ENCODE data around the gene RASGEF1C. TPM values are rescaled to one million over a fixed set of nuclear protein-coding genes. Genes with fewer than 3 reads are reported as not detected.
"Not testable (repeated sequence)": the region's sequence is repeated elsewhere in the genome, so short reads cannot be mapped to it uniquely, and the experiment has no call there.

RASGEF1C gene
- polyA plus RNA-seq, 1 donor from 2014 or later: not detected

DNA sequence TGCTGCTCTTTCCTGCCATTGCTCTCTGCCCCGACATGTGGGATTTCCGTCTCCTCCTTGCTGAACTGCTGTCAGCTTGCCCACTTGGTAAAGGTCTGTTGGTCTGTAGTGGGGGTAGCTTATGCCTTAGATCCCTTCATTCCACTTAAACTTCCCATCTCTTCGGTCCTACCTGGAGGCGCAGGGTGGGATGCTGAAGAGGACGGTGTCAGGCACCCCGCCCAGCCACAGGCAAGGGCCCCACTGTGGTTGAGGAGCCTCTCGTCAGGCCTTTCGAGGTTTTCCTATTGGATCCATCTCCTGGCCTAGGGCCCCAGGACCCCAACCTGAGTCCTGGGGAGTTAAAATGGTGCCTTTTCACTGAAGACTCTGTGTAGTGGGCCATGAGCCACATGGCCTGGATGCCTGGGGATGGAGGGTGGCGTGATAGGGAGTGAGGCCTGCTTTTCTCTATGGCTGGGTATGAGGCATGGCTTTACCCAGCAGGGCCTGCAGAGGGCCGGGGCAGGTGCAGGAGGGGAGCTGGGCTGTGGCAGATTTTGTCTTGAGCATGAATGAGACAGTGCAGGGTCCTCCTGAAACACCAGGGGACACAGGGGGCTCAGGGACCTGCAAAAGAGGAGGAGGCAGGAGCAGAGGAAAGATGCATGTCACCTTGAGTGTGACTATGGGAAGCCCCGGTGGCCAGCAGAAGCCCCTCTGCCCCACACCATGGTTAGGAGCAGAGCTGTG lies 111.7 kb downstream of the RASGEF1C start:
- H3K4me1 Mint-ChIP-seq: peaks cover 0 to 5% (median 3%) of the 10 kb centered on the region in 3 donors
- no peak overlapping the region for H3K4me3 Mint-ChIP-seq
- no peaks in the 10 kb centered on the region for H3K9me3 Mint-ChIP-seq
- peaks cover 7% of the 10 kb centered on the region for H3K27me3 Mint-ChIP-seq
- no peak overlapping the region for H3K27ac Mint-ChIP-seq
- no peaks in the 10 kb centered on the region for H3K36me3 Mint-ChIP-seq

- H3K27me3 Mint-ChIP-seq: peaks cover 7% of the 10 kb centered on the region
- H3K4me3 Mint-ChIP-seq: no peak overlapping the region
- no peaks in the 10 kb centered on the region for H3K9me3 Mint-ChIP-seq
- peaks cover 0 to 5% (median 3%) of the 10 kb centered on the region in 3 donors for H3K4me1 Mint-ChIP-seq
- H3K36me3 Mint-ChIP-seq: no peaks in the 10 kb centered on the region
- no peak overlapping the region for H3K27ac Mint-ChIP-seq
Observed at GRCh38 chr5:180096616-180097015, 112.4 kb downstream of the RASGEF1C start.

- Mint-ChIP-seq H3K36me3 (no peaks in the 10 kb centered on the region), H3K9me3 (no peaks in the 10 kb centered on the region), H3K27ac (no peak overlapping the region), H3K27me3 (peaks cover 7% of the 10 kb centered on the region), H3K4me3 (no peak overlapping the region), H3K4me1 (peaks cover 3 to 9% (median 5%) of the 10 kb centered on the region in 3 donors)
Observed at GRCh38 chr5:180095545-180095944, 113.5 kb downstream of the RASGEF1C start.

- Mint-ChIP-seq H3K27ac (no peak overlapping the region), H3K36me3 (no peaks in the 10 kb centered on the region), H3K4me3 (no peak overlapping the region), H3K9me3 (no peaks in the 10 kb centered on the region), H3K4me1 (peaks cover 3 to 10% (median 5%) of the 10 kb centered on the region in 3 donors), H3K27me3 (peaks cover 8% of the 10 kb centered on the region)
Observed at GRCh38 chr5:180093651-180094382, 115.2 kb downstream of the RASGEF1C start.

GRCh38 chr5:180093241-180093640 lies 115.8 kb downstream of the RASGEF1C start:
- Mint-ChIP-seq H3K4me3 (no peak overlapping the region), H3K4me1 (peaks cover 3 to 10% (median 5%) of the 10 kb centered on the region in 3 donors), H3K27ac (no peak overlapping the region), H3K9me3 (no peaks in the 10 kb centered on the region), H3K36me3 (no peaks in the 10 kb centered on the region), H3K27me3 (peaks cover 8% of the 10 kb centered on the region)

DNA sequence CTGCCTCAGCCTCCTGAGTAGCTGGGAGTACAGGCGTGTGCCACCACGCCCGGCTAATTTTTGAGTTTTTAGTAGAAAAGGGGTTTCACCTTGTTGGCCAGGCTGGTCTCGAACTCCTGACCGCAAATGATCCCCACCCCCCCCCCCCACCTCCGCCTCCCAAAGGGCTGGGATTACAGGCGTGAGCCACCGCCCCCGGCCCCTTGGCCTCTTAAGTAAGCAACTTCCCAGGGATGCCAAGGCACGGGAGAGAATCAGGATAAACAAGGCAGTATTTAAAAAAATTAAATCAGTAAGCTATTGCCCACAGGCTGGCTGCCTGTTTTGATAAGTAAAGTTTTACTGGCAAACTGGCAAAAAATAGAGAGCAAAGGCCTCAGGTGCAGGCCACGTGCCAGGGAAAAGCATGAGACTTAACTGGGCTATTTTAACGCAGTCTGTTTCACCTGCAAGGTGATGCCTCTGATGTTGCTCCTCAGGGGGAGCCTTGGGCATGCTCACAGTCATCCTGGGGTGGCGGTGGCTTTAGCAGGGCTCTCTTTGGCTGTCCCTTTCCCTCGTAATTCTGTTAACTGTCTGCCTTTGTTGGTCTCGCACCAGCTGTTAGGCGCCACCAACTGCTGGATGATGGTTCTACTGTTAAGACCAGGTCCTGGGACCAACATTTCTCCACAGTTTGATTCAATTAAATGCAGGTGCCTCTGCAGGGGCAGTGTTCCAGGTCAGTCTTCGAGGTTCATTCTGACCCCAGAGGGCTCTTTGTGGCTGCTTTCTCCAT lies 118.1 kb downstream of the RASGEF1C start:
- peaks cover 8% of the 10 kb centered on the region for H3K27me3 Mint-ChIP-seq
- H3K27ac Mint-ChIP-seq: peak overlapping the region in 1 of 3 donors; percentile 81
- H3K36me3 Mint-ChIP-seq: no peaks in the 10 kb centered on the region

GRCh38 chr5:180090098-180090768 lies 118.8 kb downstream of the RASGEF1C start:
- Mint-ChIP-seq H3K36me3 (no peaks in the 10 kb centered on the region), H3K4me1 (peaks cover 1 to 15% (median 5%) of the 10 kb centered on the region in 3 donors), H3K27ac (peak overlapping the region in 2 of 3 donors; percentile 13 to 65), H3K4me3 (peak overlapping the region; percentile 43 to 95 (median 84)), H3K9me3 (no peaks in the 10 kb centered on the region), H3K27me3 (peaks cover 8% of the 10 kb centered on the region)

More for the DNA sequence above, 118.1 kb downstream of the RASGEF1C start:
- peaks cover 1 to 11% (median 5%) of the 10 kb centered on the region in 3 donors for H3K4me1 Mint-ChIP-seq
- H3K4me3 Mint-ChIP-seq: peak overlapping the region; percentile 60 to 88 (median 74)
- no peaks in the 10 kb centered on the region for H3K9me3 Mint-ChIP-seq

GRCh38 chr5:180089628-180090027 lies 119.4 kb downstream of the RASGEF1C start:
- Mint-ChIP-seq H3K4me1 (peaks cover 1 to 15% (median 5%) of the 10 kb centered on the region in 3 donors), H3K4me3 (peak overlapping the region in 3 of 4 donors; percentile 43 to 95 (median 79)), H3K27ac (peak overlapping the region in 1 of 3 donors; percentile 65)
- H3K9me3 Mint-ChIP-seq, H3K27me3 Mint-ChIP-seq, H3K36me3 Mint-ChIP-seq: not testable (repeated sequence)

GRCh38 chr5:180088561-180088960 lies 120.5 kb downstream of the RASGEF1C start:
- Mint-ChIP-seq H3K4me1 (peaks cover under 1 to 10% (median 5%) of the 10 kb centered on the region in 3 donors), H3K36me3 (no peaks in the 10 kb centered on the region), H3K9me3 (no peaks in the 10 kb centered on the region), H3K27me3 (peaks cover 5% of the 10 kb centered on the region), H3K4me3 (no peak overlapping the region), H3K27ac (no peak overlapping the region)

DNA sequence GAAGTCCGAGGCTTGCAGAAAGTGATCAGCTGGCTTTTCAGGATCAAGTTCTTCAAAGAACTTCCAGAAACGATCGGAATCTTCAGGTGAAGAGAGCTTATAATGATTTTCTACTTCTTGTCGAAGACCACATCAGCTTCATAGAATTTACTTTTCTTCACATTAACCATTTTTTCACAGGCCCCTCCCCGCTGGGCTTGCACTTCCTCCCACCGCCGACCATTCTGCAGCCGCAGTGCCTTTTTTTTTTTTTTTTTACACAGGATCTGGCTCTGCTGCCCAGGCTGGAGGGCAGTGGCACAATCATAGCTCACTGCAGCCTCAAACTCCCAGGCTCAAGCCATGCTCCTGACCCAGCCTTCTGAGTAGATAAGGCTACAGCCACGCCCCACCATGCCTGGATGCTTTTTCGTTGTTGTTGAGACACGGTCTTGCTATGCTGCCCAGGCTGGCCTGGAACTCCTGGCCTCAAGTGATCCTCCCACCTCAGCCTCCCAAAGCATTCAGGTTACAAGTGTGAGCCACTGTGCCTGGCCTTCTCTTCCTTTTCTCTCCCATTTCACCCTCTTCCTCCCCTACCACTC lies 122.1 kb downstream of the RASGEF1C start:
- Mint-ChIP-seq H3K9me3 (no peaks in the 10 kb centered on the region), H3K36me3 (no peaks in the 10 kb centered on the region), H3K4me3 (peak overlapping the region in 1 of 4 donors; percentile 53), H3K27ac (no peak overlapping the region), H3K27me3 (peaks cover 7% of the 10 kb centered on the region), H3K4me1 (peaks cover 0 to 9% (median 5%) of the 10 kb centered on the region in 3 donors)

GRCh38 chr5:180085837-180086236 lies 123.2 kb downstream of the RASGEF1C start:
- peaks cover 0 to 6% (median 0%) of the 10 kb centered on the region in 3 donors for H3K4me1 Mint-ChIP-seq
- H3K27me3 Mint-ChIP-seq: peaks cover 8% of the 10 kb centered on the region
- no peak overlapping the region for H3K4me3 Mint-ChIP-seq
- no peaks in the 10 kb centered on the region for H3K36me3 Mint-ChIP-seq
- no peak overlapping the region for H3K27ac Mint-ChIP-seq
- no peaks in the 10 kb centered on the region for H3K9me3 Mint-ChIP-seq

DNA sequence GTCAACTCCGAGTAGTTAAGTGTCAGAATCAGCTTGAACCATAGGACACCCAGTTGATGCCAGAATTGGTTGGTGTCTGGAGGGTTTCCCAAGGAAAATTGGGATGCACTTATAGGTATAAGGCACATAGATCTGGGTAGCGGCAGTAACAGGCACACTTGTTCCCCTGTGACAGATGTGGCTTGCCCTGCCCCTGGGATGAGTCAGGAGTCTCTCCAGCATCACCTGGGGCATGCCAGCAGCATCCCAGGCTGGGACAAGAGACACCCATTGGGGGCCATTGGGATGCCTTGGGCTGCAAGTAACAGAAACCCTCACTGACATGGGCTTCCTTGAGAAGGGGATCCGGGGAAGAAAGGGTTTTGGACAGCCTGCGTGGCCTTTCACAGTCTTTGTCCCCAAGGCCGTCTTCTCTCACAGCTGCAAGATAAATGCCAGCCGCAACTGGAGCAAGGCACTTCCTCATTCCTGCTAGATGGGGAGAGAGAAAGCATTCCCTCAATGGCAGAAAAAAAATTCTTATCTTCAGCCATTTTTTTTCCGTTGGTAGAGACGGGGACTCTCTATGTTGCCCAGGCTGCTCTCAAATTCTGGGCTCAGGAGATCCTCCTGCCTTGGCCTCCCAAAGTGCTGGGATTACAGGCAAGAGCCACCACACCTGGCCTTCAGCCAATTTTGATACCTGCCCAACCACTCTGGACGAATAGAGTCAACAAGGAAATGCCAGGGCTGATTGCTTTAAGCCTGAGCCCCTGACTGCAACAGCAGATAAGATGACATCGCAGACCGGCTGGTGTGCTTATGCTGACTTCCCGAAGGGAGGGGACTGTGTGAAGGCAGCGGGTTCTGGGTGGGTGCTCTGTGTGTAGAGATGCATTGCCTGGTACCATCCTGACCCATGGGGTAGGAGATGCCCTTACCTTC lies 124.1 kb downstream of the RASGEF1C start:
- H3K9me3 Mint-ChIP-seq: peaks cover 0 to 2% (median 0%) of the 10 kb centered on the region in 3 donors
- peaks cover 0 to 4% (median 3%) of the 10 kb centered on the region in 3 donors for H3K4me1 Mint-ChIP-seq
- H3K27me3 Mint-ChIP-seq: peaks cover 13% of the 10 kb centered on the region
- H3K27ac Mint-ChIP-seq: peak overlapping the region in 1 of 3 donors; percentile 19
- no peaks in the 10 kb centered on the region for H3K36me3 Mint-ChIP-seq
- no peak overlapping the region for H3K4me3 Mint-ChIP-seq

GRCh38 chr5:180083529-180084060 lies 125.4 kb downstream of the RASGEF1C start:
- Mint-ChIP-seq H3K4me3 (no peak overlapping the region), H3K9me3 (peaks cover 0 to 2% (median 0%) of the 10 kb centered on the region in 3 donors), H3K27me3 (peaks cover 21% of the 10 kb centered on the region), H3K36me3 (no peaks in the 10 kb centered on the region), H3K27ac (peak overlapping the region in 1 of 3 donors; percentile 28), H3K4me1 (peaks cover 0 to 4% (median 3%) of the 10 kb centered on the region in 3 donors)

Data from IgD-negative memory B cell (primary cell).